Astrocyte (in vitro differentiated cells and primary cell): ENCODE measurements around the gene COPB2.
"Not testable (repeated sequence)": the region's sequence is repeated elsewhere in the genome, so short reads cannot be mapped to it uniquely, and the experiment has no call there.

Source experiments
- CTCF ChIP-seq: IDR thresholded peaks from 2 replicates; pipeline ENCODE4 v1.5.1; 2011; ENCODE audit warnings: low read depth, mild to moderate bottlenecking, inconsistent platforms, low read length, moderate library complexity; ENCODE audit not compliant: insufficient read depth
- EZH2 ChIP-seq: IDR thresholded peaks from 2 replicates; pipeline ENCODE4 v1.6.1; 2012; ENCODE audit warnings: mild to moderate bottlenecking, low read length, inconsistent platforms; ENCODE audit not compliant: insufficient read depth

- TF ChIP-seq CTCF, EZH2: not testable (repeated sequence)
These were observed 54.8 kb downstream of the COPB2 start for GRCh38 chr3:139334675-139335074.
